Renal cortical epithelial cell (primary cell): ENCODE results near the gene RPTOR. TPM values are rescaled to one million over a fixed set of nuclear protein-coding genes. Genes with fewer than 3 reads are reported as not detected.

Experiments used
- DNase-seq: peaks from one replicate; pipeline ENCODE4 v3.0.0-alpha.2; 2011; ENCODE audit warnings: low read depth
- total RNA-seq: library from RNA; depleted of rRNA; stranded (reverse); fragments of >200 nt; gene quantifications from 2 replicates; pipeline ENCODE4 v1.2.3, GENCODE V29; 2014

The RPTOR gene
- total RNA-seq, 1 donor from 2014 or later = 35.5 TPM

DNA sequence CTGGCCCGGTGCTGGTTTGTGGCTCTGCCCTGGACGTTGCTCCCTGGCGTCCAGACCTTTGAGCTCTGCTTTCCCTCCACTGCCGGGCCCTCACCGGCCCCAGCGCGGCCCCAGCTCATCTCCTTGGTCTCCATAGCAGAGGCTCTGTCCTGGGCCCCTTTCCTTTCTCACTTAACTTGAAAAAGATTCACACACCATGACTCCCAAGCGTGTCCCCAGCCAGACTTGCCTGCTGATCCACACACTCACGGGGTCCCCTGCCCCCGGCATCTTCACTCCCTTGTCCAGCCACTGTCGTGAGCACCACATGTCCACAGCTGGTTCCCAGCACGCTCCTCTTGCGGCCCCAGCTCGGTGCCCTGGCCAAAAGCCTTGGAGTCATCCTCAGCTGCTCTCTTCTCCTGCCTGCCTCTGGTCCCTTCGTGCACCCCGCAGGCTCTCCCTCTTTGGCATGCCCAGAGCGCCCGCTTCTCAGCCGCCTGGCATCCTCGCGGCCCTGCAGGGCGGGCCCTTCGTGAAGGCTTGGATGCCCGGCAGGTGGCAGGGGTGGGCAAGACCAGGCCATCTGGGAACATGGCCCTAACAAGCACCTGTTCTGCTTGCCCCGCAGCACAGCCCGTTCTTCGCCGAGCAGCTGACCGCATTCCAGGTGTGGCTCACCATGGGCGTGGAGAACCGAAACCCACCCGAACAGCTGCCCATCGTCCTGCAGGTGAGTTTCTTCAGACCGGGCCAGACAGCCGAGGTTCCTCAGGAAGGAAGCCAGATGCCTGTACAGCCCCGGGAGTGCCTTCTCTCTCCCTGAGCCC lies 301.4 kb downstream of the RPTOR start:
- DNase-seq = no peak

DNA sequence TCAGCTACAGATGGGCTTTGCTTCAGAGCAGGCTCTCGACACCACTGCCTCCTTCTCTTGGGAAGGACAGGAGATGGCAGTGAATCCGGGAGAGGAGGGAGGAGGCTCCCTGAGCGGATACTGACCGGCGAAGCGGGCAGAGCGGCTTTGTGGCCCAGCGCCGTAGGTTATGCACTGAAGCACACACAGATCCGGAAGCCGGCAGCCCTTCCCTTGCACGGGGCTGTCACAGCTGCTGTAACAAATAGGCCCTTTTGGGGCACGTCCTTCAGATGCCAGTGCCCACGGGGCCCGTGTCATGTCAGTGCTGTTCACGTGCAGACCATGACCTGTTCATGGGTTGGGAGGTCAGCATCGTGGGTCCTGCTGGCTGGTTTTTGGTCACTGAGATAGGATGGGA lies 302.3 kb downstream of the RPTOR start:
- DNase-seq = no peak

DNA sequence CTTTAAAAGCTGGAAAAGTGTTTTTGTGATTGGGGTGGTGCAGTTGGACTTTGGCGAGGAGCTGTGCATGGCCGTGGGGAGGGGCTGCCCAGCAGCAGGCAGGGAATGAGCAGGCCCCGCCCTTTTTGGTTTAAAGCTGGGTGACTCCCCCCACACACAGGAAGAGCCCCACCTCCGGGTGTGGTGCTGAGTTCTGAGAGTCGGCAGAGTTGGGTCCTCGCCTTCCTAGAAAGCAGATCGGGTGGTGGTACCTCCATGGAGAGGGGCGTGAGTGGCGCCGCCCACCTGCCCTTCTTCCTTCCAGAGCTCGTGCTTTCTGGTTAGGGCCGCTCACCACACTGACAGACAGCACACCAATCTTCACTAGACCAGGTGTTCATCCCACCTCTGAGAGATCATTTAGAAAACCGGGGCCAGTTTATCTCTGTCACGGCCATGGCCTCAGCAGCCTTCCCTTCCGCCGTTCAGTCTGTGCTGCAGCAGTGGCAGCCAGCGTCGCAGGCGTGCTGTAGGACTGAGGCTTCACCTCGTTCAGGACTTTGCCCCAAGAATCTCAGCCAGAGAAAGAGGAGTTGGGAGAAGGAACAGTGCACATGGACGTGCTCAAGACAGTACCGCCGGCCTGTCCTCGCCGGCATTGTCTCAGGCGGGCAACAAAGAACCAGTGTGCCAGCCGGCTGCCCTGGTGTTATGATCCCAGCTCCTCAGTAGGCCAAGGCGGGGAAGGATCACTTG lies 303.0 kb downstream of the RPTOR start:
- DNase-seq = no peak

DNA sequence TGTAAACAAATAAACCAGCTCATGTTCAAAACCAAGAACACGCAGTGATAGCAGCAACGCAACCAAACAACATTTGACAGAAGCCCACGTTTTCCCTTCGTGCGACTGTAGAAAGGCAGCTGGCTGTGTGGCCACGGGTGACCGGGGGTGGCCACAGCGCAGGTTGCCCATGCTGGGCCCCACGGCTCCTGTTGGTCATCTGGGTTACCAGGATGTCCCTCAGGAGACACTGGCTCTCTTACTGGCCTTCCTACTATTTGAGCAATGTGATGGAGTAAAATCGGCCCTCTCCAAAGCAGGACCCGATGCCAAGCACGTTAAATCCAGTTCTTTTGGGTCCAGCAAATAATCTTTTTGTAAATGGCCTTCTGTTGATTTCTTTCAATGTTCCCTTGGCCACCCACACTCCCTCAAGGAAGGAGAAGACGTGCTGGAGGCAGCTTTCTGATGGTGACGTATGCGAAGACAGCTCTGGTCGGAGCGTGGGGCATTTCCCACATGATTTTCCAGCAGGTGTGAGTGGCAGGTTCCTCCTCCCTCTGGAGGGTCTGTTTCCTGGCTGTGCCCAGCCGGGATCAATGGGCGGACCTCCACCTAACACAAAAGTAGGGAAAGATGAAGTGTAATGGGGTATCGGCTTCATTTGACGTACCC lies 303.9 kb downstream of the RPTOR start:
- DNase-seq = no peak

DNA sequence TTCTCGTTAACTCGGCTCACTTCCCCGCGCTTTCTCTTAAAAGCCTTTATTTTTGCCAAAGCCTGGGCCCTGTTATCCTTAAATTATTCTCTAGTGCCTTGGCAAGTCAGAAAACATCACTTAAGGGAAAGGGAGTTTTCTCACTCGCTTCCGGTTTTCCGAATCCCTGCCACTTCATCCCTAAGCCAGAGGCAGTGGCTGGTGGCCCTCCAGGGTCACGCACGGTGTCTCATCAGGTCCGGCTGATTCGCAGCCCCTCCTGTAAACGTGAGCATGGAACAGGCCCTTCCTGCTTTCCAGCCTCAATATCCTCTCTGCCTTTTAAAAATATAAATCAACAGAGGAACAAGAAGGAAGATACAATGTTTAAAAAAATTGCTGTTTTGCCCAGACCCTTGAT lies 304.5 kb downstream of the RPTOR start:
- no peak for DNase-seq

DNA sequence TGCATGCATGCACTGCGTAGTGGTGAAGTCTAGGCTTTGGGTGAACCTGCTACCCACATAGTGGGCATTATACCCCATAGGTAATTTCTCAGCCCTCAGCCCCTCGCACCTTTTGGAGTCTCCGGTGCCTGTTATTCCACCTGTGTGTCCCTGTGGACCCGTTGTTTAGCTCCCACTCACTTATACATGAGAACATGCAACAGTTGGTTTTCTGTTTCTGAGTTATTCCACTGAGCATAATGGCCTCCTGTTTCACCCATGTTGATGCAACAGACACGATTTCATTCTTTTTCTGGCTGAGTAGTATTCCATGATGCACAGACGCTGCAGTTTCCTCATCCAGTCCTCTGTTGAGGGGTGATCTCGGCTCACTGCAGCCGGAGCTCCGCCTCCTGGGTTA lies 305.5 kb downstream of the RPTOR start:
- no peak for DNase-seq

DNA sequence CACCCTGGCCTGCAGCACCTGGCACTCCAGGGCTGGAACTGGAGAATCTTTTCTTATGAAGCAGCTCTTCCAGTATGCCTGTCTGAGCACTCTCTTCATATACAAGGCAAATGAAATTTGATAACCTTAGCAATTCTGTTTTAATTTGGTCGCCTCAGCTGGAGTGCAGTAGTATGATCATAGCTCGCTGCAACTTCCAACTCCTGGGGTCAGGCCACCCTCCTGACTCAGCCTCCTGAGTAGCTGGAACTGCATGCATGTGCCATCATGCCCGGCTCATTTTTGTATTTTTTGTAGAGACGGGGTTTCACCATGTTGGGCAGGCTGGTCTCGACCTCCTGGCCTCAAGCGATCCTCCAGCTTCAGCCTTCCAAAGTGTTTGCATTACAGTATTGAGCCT lies 306.2 kb downstream of the RPTOR start:
- DNase-seq = no peak

DNA sequence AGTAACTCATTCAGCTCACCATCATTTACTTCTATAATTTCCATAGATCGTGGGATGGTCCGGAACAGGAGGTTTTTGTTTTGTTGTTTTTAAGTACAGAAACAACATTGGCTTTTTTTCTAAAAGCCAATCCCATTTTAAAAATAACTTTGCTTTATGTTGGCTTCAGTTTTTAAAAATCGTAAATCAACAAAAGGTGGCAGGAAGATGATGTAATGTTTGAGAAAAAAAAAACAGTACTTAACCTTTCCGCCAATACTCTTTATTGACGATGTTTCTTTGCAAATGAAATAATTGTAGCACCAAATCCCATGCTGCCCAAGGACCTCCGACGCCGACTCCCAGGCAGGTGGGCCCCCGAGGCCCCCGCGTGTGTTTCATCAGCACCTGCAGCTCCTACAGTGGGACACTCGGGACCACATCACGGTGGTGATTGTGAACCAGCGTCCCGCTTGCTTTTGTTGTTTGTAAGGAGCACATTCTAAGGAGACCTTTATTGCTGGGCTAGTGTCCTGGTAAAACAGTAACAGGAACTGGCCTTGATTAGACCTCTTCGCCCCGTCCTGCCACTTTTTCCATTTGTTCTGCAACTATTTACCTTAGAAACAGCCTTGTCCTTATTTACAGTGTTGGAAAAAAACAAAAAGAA lies 306.8 kb downstream of the RPTOR start:
- no peak for DNase-seq

DNA sequence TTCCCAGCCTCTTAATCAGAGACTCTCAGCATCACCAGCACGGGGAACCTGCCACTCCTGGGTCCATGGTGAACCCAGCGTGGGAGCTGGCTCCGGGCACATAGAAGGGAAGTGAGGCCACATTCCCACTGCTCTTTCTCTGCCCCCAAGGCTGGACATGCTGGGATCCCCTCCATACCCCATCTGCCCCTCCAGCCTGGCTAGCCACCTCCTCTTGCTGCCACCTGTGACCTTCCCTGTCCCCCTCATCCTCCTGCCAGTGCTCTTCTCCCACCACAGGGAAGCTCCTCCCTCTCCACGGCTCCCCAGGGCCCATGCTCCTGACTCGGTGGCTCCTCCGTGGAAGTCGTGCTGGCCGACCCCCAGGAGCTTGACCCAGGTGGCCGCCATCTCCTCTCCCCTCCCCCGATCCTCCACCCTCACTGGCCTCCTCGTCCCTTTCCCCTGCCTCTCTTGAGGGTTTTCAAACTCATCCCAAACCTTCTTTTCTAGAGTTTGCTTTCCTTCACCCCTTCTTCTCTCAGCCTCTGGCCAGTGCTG lies 307.9 kb downstream of the RPTOR start:
- DNase-seq = no peak

DNA sequence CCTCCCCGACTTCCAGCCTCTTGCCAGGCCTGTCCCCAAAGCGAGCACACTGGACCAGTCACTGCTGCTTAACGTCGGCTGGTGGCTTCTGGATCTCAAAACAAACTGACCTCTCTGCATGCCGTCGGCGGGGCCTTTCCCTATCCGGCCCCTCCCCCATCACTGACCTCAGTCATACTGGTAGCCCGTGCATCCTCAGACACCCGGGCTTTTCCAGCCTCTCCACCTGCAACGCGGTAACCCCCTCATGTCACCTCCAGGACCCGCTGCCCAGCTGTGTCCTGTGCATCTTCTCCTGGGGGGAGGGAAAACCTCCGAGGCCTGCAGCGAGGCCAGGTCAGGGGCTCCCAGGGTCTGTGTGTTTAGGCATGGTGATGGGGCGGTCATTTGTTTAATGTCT lies 308.4 kb downstream of the RPTOR start:
- no peak for DNase-seq

DNA sequence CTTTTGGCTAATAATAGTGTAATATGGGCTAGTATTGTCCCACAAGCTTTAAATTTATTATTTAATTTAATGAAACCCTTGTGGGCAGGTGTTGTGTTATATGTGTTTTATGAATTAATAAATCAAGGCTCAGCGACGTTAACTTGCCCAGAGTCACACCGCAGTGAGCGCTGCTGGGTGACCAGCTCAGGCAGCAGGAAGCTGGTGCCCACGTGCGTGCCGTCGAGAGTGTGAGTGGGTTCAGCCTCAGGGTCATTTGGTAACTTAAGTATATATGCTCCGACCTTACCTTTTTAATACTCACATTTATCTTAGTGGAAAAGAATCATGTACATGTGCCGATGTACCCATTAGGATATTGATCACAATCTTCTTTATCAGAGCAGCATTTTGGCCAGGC lies 309.6 kb downstream of the RPTOR start:
- no peak for DNase-seq

DNA sequence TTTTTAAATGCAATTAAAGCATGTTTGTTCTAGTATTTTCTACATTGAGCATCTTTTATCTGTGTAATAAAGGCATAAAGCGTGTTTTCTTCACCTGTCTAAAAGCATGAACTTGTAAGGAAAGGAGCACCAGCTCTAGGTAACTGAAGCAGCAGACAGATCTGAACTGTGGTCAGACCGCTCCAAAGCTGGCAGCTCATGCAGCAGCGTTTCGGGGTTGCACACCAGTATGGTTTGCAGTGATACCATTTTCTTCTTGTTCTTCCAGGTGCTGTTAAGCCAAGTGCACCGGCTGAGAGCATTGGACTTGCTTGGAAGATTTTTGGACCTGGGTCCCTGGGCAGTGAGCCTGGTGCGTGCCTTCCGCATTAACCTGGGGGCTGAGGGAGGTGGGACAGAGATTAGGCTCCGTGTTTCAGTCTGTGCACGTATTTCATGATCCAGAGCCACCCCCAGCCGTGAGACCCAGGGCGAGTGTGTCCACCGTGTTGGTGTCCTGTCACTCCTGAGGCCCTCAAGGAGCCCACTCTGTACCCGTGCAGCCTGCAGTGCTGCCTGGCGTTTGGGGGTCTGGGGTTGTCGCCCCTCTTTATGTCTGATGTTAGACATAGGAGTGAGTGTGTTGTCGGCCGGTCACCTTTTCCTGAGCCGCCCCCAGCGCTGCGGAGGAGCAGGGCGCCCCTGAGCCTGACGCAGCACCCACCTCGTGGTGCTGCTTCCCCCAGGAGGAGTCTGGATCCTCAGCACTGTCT lies 310.7 kb downstream of the RPTOR start:
- no peak for DNase-seq

DNA sequence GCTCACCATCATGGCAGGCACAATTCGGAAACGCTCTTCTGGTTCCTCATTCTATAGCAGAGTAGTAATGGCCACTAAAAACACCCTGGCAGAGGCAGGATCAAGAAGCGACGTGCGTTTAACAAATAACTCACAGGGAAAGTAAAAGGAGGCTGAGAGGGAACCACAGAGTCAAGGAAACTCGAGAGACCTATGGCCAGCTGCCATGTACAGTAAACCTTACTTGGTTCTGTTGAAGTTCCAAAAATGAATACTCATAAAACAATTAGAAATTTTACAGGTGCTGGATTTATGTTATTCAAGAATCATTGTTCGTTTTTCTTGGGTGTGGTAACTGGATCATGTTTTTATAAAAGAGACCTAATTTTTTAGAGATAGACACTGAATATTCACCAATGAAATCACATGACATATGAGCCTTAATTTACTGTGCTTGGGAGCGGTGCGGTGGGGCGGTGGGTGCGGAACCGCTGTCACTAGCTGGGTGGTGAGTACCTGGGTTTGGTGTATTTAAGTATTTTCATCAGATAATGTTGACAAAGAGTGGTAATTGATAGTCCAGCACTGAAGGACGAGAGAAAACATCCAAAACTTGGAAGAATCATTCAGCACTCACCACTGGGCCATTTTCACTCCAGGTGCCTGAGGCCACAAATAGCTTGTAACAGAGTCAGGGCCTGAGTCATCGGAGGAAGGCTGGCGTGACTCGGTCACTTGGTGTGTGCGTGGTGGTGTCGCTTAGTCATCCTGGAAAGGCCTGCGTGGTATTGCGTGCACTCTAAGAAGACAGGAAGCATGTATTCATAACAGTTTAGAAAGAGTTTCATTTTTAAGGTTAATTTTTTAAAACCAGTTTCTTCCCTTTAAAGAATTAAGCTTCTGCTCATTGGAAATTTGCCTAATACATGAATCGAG lies 311.6 kb downstream of the RPTOR start:
- DNase-seq = peak; percentile 95

DNA sequence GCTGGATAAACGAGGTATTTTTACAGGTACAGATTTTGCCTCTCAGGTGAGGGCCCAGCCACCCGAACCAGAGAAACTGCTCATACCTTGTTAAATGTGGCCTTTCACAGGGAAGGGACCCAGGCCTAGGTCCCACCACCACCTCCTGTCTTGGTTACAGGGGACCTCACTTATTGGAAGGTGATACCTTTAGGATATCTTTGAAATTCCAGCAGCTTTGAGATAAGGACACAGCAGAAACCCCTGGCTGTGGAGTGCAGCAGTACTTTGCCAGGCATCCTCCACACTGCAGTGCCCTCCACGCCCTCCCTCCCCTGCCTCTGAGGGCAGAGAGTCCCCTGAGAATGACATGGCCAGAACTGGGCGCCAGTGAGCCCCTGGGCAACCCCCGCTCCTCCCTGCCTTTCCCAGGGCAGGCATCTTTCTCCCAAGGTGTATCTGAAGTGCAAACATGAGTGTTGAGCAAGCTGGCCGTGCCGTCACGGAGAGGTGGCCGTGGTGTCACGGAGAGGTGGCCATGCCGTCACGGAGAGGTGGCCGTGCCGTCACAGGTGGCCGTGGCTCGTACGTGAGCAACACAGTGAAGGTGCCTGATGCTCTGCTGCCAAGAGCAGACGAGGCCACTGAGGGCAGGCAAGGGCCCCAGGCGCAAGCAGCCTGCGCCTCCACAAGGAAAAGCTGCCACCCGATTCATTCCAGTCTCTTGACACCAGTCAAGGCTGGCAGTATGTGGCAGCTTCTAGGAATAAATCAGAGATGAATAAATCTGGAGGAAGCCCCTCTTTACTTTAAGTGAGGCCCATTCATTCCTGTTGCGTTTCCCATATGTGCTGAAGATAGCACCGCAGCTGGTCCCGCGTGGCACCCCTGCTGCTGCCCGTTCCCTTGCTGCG lies 312.5 kb downstream of the RPTOR start:
- DNase-seq = no peak

DNA sequence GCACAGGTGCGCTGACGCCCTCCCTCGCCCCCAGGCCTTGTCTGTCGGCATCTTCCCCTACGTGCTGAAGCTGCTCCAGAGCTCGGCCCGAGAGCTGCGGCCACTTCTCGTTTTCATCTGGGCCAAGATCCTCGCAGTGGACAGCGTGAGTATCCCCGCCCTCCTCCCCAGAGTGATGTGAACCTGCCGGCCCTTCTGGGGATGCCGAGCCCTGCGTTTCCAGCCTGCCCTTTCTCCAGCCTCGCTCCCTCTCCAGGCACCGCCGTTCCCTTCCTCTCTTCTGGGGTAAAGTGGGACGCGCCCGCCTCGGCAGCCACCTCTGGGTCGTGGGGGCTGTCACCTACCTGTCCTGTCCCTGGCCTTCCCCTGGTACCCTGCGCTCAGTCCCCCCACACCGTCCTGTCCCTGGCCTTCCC lies 313.1 kb downstream of the RPTOR start:
- no peak for DNase-seq

DNA sequence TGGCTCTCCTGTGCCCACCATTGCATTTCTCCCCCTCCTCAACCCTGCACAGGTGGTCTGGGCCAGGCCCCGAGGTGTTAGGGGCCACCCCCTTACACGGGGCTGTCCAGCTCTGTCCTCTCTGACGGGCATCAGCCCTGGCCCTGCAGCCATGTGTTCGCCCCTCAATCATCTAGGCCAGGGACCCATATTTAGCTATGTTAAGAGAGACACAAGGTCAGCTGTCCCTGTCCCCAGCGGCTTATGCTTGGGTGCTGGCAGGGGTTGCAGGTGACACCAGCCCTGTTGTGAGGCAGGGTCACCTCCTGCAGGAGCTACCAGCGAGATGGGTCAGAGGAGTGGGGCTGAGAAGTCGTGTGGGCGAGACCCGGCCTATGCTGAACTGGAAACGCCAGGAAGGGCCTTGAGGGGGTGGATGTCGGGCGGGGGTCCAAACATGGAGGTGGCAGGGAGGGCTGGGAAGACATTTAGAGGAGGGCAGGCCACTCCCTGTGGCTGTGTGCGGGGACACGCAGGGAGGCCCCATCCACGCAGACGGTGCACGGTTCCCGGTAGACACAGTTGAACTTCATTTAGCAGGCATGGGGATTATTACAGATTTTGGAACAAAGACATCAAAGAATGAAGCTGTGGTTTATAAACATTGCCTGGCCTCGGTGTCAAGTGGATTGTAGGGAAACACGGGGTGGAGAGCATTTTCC lies 313.8 kb downstream of the RPTOR start:
- no peak for DNase-seq

DNA sequence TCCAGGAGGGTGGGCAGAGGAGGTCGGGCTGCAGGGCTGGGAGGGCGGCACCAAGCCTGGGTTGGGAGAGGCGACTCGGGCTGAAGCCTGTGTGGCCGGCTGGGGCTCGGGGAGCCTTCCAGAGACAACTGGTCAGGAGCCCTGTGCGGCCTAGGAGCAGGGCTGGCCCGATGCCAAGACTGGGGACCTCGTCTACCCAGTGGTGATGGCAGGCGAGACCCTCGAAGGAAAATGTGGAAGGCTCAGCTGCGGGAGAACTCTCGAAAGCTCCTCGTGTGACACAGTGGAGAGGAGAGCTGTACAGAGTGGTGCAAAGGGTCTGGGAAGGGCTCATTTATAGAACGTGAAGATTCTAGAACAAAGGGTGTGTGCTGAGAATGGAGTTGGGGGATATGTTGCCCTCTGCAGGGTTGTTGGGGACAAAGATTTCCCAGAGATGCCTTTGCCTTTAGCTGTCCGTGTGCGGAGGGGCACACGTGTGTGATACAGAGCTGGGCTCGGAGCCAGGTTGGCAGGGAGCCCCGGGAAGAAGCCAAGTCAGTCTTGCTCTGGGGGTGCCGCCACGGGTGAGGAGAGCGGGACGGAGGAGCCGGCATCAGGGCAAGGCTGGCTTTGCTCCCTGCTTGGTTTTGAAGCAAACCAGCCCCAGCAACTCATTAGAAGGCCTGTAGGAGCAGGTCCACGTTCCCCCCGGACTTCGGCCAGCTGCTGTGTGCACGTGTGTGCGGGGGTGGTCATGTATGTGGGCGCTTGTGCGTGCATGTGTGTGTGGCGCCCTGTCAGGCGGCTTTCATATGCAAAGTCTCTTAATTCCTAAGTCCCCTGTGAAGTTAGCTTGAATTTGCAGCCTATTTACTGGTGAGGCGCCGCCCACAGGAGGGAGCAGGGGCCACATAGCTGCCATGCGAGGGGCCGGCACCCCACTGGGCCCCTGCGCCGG lies 314.6 kb downstream of the RPTOR start:
- DNase-seq = peak; percentile 74
